Peyer's patch (tissue), 4 donors: ENCODE measurements around the gene PRB3.

ENCODE experiments used
- CTCF ChIP-seq, 6 experiments: fragments of 450-650 bp in 4 of 6; fragments of 200-600 bp in 2 of 6; sonication (generic) in 1 of 6; IDR thresholded peaks; one replicate each; pipeline ENCODE4 v1.5.1; 2017 to 2019; ENCODE audit warnings: antibody characterized with exemption in 6 of 6, mild to moderate bottlenecking in 3 of 6, moderate library complexity in 1 of 6
- POLR2A ChIP-seq, 2 donors: fragments of 450-650 bp; IDR thresholded peaks; one replicate each; pipeline ENCODE4 v1.5.1; 2017; ENCODE audit warnings: antibody characterized with exemption in 2 of 2, mild to moderate bottlenecking in 2 of 2, moderate library complexity in 2 of 2

DNA sequence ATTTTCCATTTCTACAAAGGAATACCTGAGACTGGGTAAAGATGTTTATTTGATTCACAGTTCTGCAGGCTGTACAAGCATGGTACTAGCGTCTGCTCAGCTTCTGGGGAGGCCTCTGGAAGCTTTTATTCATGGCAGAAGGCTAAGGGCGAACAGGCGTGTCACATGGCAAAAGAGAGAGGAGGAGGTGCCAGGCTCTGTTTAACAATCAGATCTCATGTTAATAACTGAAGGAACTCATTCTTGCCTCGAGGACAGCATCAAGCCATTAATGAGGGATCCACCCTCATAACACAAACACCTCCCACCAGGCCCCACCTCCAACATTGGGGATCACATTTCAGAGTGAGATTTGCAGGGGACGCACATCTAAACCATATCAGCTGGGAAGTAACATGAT, 36.0 kb downstream of the PRB3 start:
- TF ChIP-seq CTCF (IDR thresholded peaks at IDR 0.05), result no peak
- TF ChIP-seq POLR2A (IDR thresholded peaks at IDR 0.05), result no peak
